Kidney (tissue), 14 donors: ENCODE results near the gene GNB1L. TPM values are rescaled to one million over a fixed set of nuclear protein-coding genes. Genes with fewer than 3 reads are reported as not detected.

Experiments
- DNase-seq, 5 donors: peaks; one replicate each; pipeline ENCODE4 v3.0.0-alpha.2; 2013 to 2020
- FAIRE-seq: peaks from 2 replicates; lab custom pipeline; 2012; peaks lifted over from hg19 to GRCh38; lab: Jason Lieb, UNC
- H3K27ac ChIP-seq, 2 donors: one replicate each; pipeline ENCODE4 v1.7.0; 2013; ENCODE audit warnings: low read depth in 2 of 2, low read length in 2 of 2, inconsistent platforms in 1 of 2
- H3K27me3 ChIP-seq: one replicate; pipeline ENCODE4 v1.7.1; 2013; ENCODE audit warnings: low read length, inconsistent platforms; ENCODE audit not compliant: control insufficient read depth, insufficient read depth
- H3K36me3 ChIP-seq, 3 donors: one replicate each; pipeline versions ENCODE4 v1.7.0 to v1.7.1; 2013; ENCODE audit warnings: low read length in 3 of 3, control low read depth in 1 of 3, inconsistent platforms in 1 of 3; ENCODE audit not compliant: insufficient read depth in 3 of 3, control insufficient read depth in 2 of 3
- H3K4me1 ChIP-seq, 3 donors: one replicate each; pipeline versions ENCODE4 v1.7.0 to v1.7.1; 2013; ENCODE audit warnings: low read length in 3 of 3, inconsistent platforms in 1 of 3, low read depth in 1 of 3; ENCODE audit not compliant: control insufficient read depth in 2 of 3, insufficient read depth in 2 of 3
- H3K4me3 ChIP-seq, 3 donors: one replicate each; pipeline versions ENCODE4 v1.7.0 to v1.8.1; 2013; ENCODE audit warnings: low read length in 3 of 3, control low read depth in 1 of 3, inconsistent platforms in 1 of 3
- H3K9ac ChIP-seq, 3 donors: one replicate each; pipeline versions ENCODE4 v1.7.0 to v1.7.1; 2013; ENCODE audit warnings: low read length in 3 of 3, control low read depth in 1 of 3, inconsistent platforms in 1 of 3
- H3K9me3 ChIP-seq, 3 donors: one replicate each; pipeline versions ENCODE4 v1.7.0 to v1.7.1; 2013; ENCODE audit warnings: low read length in 3 of 3, control low read depth in 1 of 3, inconsistent platforms in 1 of 3; ENCODE audit not compliant: control insufficient read depth in 2 of 3, insufficient read depth in 1 of 3
- intact Hi-C: fragments of 100-400 bp; cut with DNase I; formaldehyde crosslinking; loops from one replicate; pipeline ENCODE4 v1.11.1; 2022
- polyA plus RNA-seq: library from polyadenylated mRNA; stranded (reverse); fragments of 350-450 nt; fragmentation: Illumina TruSeq; extraction: RNeasy Lipid Tissue Mini Kit (QIAGEN cat#74804); gene quantifications from one replicate; pipeline ENCODE4 v1.2.3, GENCODE V29; 2014; ENCODE audit warnings: low read depth, low replicate concordance; ENCODE audit not compliant: insufficient read depth
- total RNA-seq: library from RNA; stranded (reverse); fragmentation: NEBNext Ultra II Directional; extraction: Animal tissue kit (Norgen Biotek cat#: 25700); gene quantifications from one replicate; pipeline ENCODE4 v1.2.1, GENCODE V29; 2021
- TF ChIP-seq, protein P1 (sequence below): IDR thresholded peaks from 3 replicates; pipeline ENCODE4 v1.5.1; 2012; ENCODE audit warnings: mild to moderate bottlenecking, moderate library complexity, borderline replicate concordance; ENCODE audit not compliant: insufficient read depth; ENCODE audit errors: extremely low read depth
- donor health status: control.
- donor health status: control.
- donor health status: control.
- donor health status: control.
- donor health status: control.
- donor health status: DM: yes; HTN: yes; CAD: no.
- donor health status: Normal renal cell carcinoma (clear cell type).

Gene GNB1L
- total and polyA plus RNA-seq, 2 donors from 2014 or later: 4.0 to 4.4 TPM

DNA sequence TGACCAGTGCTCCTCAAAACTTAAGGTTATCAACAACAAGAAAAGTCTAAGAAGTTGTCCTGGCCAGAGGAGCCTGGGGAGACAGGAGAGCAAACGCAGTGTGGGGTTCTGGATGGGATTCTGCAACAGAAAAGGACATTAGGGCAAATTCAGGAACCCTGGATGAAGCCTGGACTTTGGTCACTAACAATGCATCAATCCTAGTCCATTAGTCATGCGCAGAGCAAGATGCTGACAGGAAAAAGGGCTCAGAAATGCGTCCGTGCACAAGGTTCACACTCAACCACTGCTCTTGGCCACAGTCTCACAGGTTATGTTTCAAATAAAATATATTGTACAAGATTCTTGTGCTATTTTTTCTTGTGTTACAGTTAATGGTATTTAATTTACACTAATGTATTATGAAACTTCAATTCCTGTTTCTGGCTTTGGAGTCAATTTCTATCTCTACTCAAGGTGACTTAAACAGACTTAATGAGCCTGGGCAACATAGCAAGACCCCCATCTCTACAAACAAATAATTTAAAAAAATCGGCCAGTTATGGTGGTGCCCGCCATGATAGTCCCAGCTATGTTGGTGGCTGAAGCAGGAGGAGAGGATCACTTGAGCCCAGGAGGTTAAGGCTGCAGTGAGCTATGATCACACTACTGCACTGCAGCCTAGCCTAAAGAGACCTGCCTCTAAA, 13.6 kb downstream of the GNB1L start:
- peaks cover 0 to 5% (median 0%) of the 10 kb centered on the region in 3 donors for H3K4me1 ChIP-seq
- H3K9me3 ChIP-seq: no peaks in the 10 kb centered on the region
- intact Hi-C loops: no loop called here
- no peaks in the 10 kb centered on the region for H3K27me3 ChIP-seq
- no peak overlapping the region for H3K27ac ChIP-seq
- no peak overlapping the region for H3K9ac ChIP-seq
- DNase-seq (no peak), FAIRE-seq (no peak)
- H3K36me3 ChIP-seq: no peaks in the 10 kb centered on the region
- no peak overlapping the region for H3K4me3 ChIP-seq
- TF ChIP-seq, protein P1, sequence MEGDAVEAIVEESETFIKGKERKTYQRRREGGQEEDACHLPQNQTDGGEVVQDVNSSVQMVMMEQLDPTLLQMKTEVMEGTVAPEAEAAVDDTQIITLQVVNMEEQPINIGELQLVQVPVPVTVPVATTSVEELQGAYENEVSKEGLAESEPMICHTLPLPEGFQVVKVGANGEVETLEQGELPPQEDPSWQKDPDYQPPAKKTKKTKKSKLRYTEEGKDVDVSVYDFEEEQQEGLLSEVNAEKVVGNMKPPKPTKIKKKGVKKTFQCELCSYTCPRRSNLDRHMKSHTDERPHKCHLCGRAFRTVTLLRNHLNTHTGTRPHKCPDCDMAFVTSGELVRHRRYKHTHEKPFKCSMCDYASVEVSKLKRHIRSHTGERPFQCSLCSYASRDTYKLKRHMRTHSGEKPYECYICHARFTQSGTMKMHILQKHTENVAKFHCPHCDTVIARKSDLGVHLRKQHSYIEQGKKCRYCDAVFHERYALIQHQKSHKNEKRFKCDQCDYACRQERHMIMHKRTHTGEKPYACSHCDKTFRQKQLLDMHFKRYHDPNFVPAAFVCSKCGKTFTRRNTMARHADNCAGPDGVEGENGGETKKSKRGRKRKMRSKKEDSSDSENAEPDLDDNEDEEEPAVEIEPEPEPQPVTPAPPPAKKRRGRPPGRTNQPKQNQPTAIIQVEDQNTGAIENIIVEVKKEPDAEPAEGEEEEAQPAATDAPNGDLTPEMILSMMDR: no peak

DNA sequence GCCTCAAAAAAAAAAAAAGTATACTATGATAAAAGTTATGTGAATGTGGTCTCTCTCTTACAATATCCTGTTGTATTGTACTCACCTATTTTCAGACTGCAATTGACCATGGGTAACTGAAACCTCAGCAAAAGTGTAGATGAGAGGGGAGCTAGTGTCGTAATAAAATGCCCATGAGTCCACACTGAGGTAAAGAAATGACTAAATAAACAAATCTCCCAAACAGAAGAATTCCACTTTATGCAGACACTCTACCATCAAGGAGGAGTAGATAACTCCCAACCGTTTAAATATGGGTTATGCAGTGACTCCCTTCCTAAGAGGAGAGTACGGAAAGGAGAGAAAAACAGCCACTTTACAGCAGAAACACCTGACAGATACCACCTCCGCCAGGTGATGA, 14.6 kb downstream of the GNB1L start:
- intact Hi-C loops: no loop called here
- FAIRE-seq (no peak), DNase-seq (no peak)
- peaks cover 0 to 5% (median 0%) of the 10 kb centered on the region in 3 donors for H3K4me1 ChIP-seq
- H3K9ac ChIP-seq: no peak overlapping the region
- H3K27ac ChIP-seq: no peak overlapping the region
- no peak overlapping the region for H3K4me3 ChIP-seq
- H3K27me3 ChIP-seq: no peaks in the 10 kb centered on the region
- no peaks in the 10 kb centered on the region for H3K36me3 ChIP-seq
- TF ChIP-seq, protein P1: no peak
- H3K9me3 ChIP-seq: no peaks in the 10 kb centered on the region

DNA sequence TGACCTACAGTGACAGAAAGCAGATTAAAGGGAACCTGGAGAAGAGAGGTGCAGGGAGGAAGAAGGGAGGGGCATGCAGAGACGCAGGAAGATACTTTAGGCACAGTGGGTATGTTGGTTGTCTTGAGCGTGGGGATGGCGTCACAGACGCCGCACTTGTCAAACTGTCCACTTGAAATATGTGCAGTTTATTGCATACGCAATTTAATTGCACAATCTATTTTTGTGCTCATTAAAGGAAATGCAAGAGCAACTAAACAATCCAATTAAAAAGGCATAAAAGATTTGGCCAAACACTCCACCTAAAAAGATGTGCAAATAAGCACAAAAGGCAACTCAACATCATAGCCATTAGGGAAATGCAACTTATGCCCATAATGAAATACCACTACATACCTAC, 16.8 kb downstream of the GNB1L start:
- Histone ChIP-seq H3K9me3 (no peaks in the 10 kb centered on the region), H3K27me3 (no peaks in the 10 kb centered on the region), H3K9ac (no peak overlapping the region), H3K4me1 (no peaks in the 10 kb centered on the region), H3K4me3 (no peak overlapping the region), H3K27ac (no peak overlapping the region), H3K36me3 (no peaks in the 10 kb centered on the region)
- DNase-seq: no peak
- TF ChIP-seq, protein P1: no peak
- FAIRE-seq: no peak
- intact Hi-C loops: no loop called here

DNA sequence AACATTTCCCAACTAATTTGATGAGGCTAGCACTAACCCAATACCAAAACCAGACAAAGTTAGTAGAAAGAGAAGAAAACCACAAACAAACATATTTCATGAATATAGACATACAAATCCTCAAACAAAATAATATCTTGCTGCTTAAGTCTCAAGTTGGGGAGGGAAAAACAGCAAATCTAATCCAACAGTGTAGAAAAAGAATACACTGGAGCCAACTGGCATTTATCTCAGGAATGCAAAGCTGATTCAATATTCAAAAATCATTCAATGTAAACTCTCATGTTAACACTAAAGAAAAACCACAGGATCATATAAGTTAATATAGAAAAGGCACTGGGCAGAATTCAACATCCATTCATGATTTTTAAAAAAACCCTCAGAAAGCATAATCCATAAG, 18.2 kb downstream of the GNB1L start:
- Histone ChIP-seq H3K9ac (no peak overlapping the region), H3K4me1 (no peaks in the 10 kb centered on the region), H3K27ac (no peak overlapping the region), H3K4me3 (no peak overlapping the region), H3K36me3 (no peaks in the 10 kb centered on the region), H3K9me3 (no peaks in the 10 kb centered on the region), H3K27me3 (no peaks in the 10 kb centered on the region)
- DNase-seq: no peak
- intact Hi-C loops: no loop called here
- TF ChIP-seq, protein P1: no peak
- no peak for FAIRE-seq
